ENCODE measurements around the gene FNDC3B.

The FNDC3B gene

DNA sequence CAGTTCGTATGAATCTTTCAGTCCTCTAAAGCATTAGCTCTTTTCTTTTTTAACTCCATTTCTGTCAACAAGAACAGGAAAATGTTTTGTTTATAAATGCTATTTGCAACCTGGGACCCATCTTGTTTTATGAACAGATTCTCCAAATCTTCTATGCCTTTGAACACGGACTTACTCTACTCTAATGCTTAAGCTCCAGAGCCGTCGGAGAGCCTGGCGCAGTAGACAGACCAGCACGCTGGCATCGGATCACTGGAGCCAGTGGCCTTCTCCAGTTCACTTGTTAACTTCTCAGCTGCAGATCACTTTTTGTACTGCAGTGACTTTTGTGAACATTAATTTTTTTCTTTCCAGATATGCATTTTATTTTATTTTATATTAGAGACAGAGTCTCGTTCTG, 286.1 kb downstream of the FNDC3B start:
- Histone ChIP-seq H3K27me3 (ENCODE audit: control insufficient read depth in 3 of 3, insufficient read depth in 3 of 3, low read depth in 1 of 3, low read length in 3 of 3) (peaks cover 0 to 2% (median 0%) of the 10 kb centered on the region in 3 experiments), H3K79me1 (ENCODE audit: low read depth, low read length) (no peaks in the 10 kb centered on the region), H3K9me3 (replicated peaks in 1 of 2; ENCODE audit: control insufficient read depth in 2 of 2, insufficient read depth in 1 of 2, low read depth in 1 of 2, low read length in 2 of 2) (no peaks in the 10 kb centered on the region), H3K36me3 (replicated peaks in 1 of 2; ENCODE audit: control insufficient read depth in 2 of 2, insufficient read depth in 2 of 2, low read length in 2 of 2) (peaks cover 8 to 95% of the 10 kb centered on the region in 2 donors), H3K23ac (ENCODE audit: low read depth, low read length, poor library complexity) (no peak overlapping the region), H3K4me2 (ENCODE audit: insufficient read depth, low read length, poor library complexity, severe bottlenecking) (no peak overlapping the region), H4K91ac (ENCODE audit: low read depth, low read length, poor library complexity) (no peak overlapping the region), H2AK5ac (ENCODE audit: low read depth, low read length) (no peak overlapping the region), H3K4ac (ENCODE audit: low read length) (no peak overlapping the region), H2BK120ac (ENCODE audit: low read depth, low read length) (no peak overlapping the region), H3K27ac (replicated peaks; ENCODE audit: low read length) (no peak overlapping the region), H2BK5ac (ENCODE audit: low read length) (no peak overlapping the region), H2BK12ac (ENCODE audit: low read length) (no peak overlapping the region), H2AFZ (ENCODE audit: low read length) (no peak overlapping the region), H3K14ac (ENCODE audit: low read length) (no peak overlapping the region), H3K4me1 (ENCODE audit: control insufficient read depth in 2 of 2, insufficient read depth in 1 of 2, low read depth in 1 of 2, low read length in 2 of 2) (peaks cover 0 to 2% of the 10 kb centered on the region in 2 donors), H2BK15ac (ENCODE audit: low read length) (no peak overlapping the region), H4K8ac (ENCODE audit: low read depth, low read length) (no peak overlapping the region), H3K18ac (ENCODE audit: low read length) (no peak overlapping the region), H3K9ac (ENCODE audit: low read depth, low read length, poor library complexity) (no peak overlapping the region), H3K4me3 (ENCODE audit: low read length in 2 of 2) (no peak overlapping the region)
- no peak for DNase-seq (ENCODE audit: low spot score)
- WGBS, 2 donors (ENCODE audit: extremely low coverage in 2 of 2, insufficient read length in 2 of 2, insufficient replicate concordance in 1 of 2), result no CpG with 5 or more reads among the region's 8 CpGs

DNA sequence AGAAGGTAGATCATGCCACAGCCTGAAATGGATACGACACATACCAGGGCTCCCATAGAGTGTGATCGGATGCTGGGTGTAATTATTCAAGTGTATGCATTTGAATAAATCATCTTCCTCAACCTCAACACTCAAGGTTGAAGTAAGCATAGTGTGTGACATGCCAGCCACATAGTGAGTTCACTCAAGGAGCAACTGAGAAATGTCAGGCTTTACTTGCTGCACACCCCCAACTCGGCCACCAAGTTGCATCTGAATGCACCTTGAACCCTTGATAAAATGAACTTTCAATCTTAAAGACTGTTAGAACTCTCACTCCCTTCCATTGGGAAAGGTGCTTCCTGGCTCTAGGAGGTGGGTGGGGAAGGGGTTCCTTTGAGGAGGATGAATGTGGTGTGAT, 287.6 kb downstream of the FNDC3B start:
- Histone ChIP-seq H2BK15ac (ENCODE audit: low read length) (no peak overlapping the region), H3K27me3 (ENCODE audit: control insufficient read depth in 3 of 3, insufficient read depth in 3 of 3, low read depth in 1 of 3, low read length in 3 of 3) (peaks cover 0 to 2% (median 0%) of the 10 kb centered on the region in 3 experiments), H3K4ac (ENCODE audit: low read length) (no peak overlapping the region), H3K4me2 (ENCODE audit: insufficient read depth, low read length, poor library complexity, severe bottlenecking) (no peak overlapping the region), H3K4me3 (ENCODE audit: low read length in 2 of 2) (no peak overlapping the region), H2AFZ (ENCODE audit: low read length) (no peak overlapping the region), H3K14ac (ENCODE audit: low read length) (no peak overlapping the region), H4K8ac (ENCODE audit: low read depth, low read length) (no peak overlapping the region), H3K9ac (ENCODE audit: low read depth, low read length, poor library complexity) (no peak overlapping the region), H3K27ac (replicated peaks; ENCODE audit: low read length) (no peak overlapping the region), H2BK12ac (ENCODE audit: low read length) (no peak overlapping the region), H3K79me1 (ENCODE audit: low read depth, low read length) (no peaks in the 10 kb centered on the region), H4K91ac (ENCODE audit: low read depth, low read length, poor library complexity) (no peak overlapping the region), H3K9me3 (replicated peaks in 1 of 2; ENCODE audit: control insufficient read depth in 2 of 2, insufficient read depth in 1 of 2, low read depth in 1 of 2, low read length in 2 of 2) (no peaks in the 10 kb centered on the region), H3K4me1 (ENCODE audit: control insufficient read depth in 2 of 2, insufficient read depth in 1 of 2, low read depth in 1 of 2, low read length in 2 of 2) (peaks cover 0 to 2% of the 10 kb centered on the region in 2 donors), H3K18ac (ENCODE audit: low read length) (no peak overlapping the region), H2BK5ac (ENCODE audit: low read length) (no peak overlapping the region), H3K23ac (ENCODE audit: low read depth, low read length, poor library complexity) (no peak overlapping the region), H3K36me3 (replicated peaks in 1 of 2; ENCODE audit: control insufficient read depth in 2 of 2, insufficient read depth in 2 of 2, low read length in 2 of 2) (peaks cover 9 to 96% of the 10 kb centered on the region in 2 donors), H2BK120ac (ENCODE audit: low read depth, low read length) (no peak overlapping the region), H2AK5ac (ENCODE audit: low read depth, low read length) (no peak overlapping the region)
- DNase-seq (ENCODE audit: low spot score), result no peak
- WGBS, 2 donors (ENCODE audit: extremely low coverage in 2 of 2, insufficient read length in 2 of 2, insufficient replicate concordance in 1 of 2), result no CpG with 5 or more reads among the region's 3 CpGs

DNA sequence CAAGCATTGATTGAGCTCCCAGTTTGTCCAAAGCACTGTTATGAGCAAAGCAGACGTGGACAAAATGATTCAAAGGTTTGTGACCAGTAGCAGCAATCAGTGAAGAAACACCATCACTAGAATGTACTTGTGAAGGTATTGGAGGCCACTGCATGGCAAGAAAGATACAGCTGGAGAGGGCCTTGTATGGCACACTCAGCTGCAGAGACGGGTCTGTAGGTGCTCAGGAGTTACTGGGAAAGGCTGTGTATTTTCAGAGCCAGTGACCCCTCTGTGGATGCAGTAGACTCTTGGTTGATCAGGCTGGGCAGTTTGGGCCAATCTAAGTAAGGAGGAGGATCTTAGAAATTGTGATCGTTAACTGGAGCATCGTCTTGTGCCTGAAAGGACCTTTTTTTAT, 288.9 kb downstream of the FNDC3B start:
- no peak overlapping the region for H4K91ac ChIP-seq (ENCODE audit: low read depth, low read length, poor library complexity)
- H2AFZ ChIP-seq (ENCODE audit: low read length), result no peak overlapping the region
- H3K79me1 ChIP-seq (ENCODE audit: low read depth, low read length), result no peaks in the 10 kb centered on the region
- H3K36me3 ChIP-seq (replicated peaks in 1 of 2; ENCODE audit: control insufficient read depth in 2 of 2, insufficient read depth in 2 of 2, low read length in 2 of 2), result peaks cover 9 to 94% of the 10 kb centered on the region in 2 donors
- H4K8ac ChIP-seq (ENCODE audit: low read depth, low read length), result no peak overlapping the region
- H2BK120ac ChIP-seq (ENCODE audit: low read depth, low read length), result no peak overlapping the region
- H3K4me3 ChIP-seq (ENCODE audit: low read length in 2 of 2), result no peak overlapping the region
- no peak overlapping the region for H3K4me2 ChIP-seq (ENCODE audit: insufficient read depth, low read length, poor library complexity, severe bottlenecking)
- H2AK5ac ChIP-seq (ENCODE audit: low read depth, low read length), result no peak overlapping the region
- H2BK12ac ChIP-seq (ENCODE audit: low read length), result no peak overlapping the region
- H3K14ac ChIP-seq (ENCODE audit: low read length), result no peak overlapping the region
- peaks cover 0 to 2% (median 0%) of the 10 kb centered on the region in 3 experiments for H3K27me3 ChIP-seq (ENCODE audit: control insufficient read depth in 3 of 3, insufficient read depth in 3 of 3, low read depth in 1 of 3, low read length in 3 of 3)
- H3K18ac ChIP-seq (ENCODE audit: low read length), result no peak overlapping the region
- WGBS, 2 donors (ENCODE audit: extremely low coverage in 2 of 2, insufficient read length in 2 of 2, insufficient replicate concordance in 1 of 2), result no CpG with 5 or more reads among the region's 4 CpGs
- H3K4me1 ChIP-seq (ENCODE audit: control insufficient read depth in 2 of 2, insufficient read depth in 1 of 2, low read depth in 1 of 2, low read length in 2 of 2), result peaks cover 0 to 2% of the 10 kb centered on the region in 2 donors
- H3K9ac ChIP-seq (ENCODE audit: low read depth, low read length, poor library complexity), result no peak overlapping the region
- H3K27ac ChIP-seq (replicated peaks; ENCODE audit: low read length), result no peak overlapping the region
- no peak overlapping the region for H3K4ac ChIP-seq (ENCODE audit: low read length)
- H2BK15ac ChIP-seq (ENCODE audit: low read length), result no peak overlapping the region
- no peak overlapping the region for H2BK5ac ChIP-seq (ENCODE audit: low read length)
- H3K23ac ChIP-seq (ENCODE audit: low read depth, low read length, poor library complexity), result no peak overlapping the region
- no peaks in the 10 kb centered on the region for H3K9me3 ChIP-seq (replicated peaks in 1 of 2; ENCODE audit: control insufficient read depth in 2 of 2, insufficient read depth in 1 of 2, low read depth in 1 of 2, low read length in 2 of 2)
- no peak for DNase-seq (ENCODE audit: low spot score)

DNA sequence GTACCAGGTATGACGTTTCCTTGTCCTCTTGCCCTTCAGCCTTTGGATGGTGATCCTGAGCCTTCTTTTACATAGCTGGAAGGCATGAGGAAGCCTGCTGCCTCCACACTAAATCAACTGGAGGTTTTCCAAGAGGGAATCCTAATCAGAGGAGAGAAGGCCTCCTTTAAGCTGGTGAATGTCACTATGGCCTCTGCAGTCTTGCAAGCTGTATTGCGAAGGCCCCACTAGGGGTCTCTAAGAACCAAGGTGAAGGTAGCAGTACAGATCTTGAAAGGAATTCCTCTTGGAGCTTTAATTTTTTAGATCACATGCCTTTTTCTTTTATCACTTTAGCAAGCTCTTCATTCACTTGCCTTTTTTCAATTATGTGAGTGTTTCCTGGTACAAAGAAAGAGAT, 289.7 kb downstream of the FNDC3B start:
- Histone ChIP-seq H4K8ac (ENCODE audit: low read depth, low read length) (no peak overlapping the region), H3K4me1 (ENCODE audit: control insufficient read depth in 2 of 2, insufficient read depth in 1 of 2, low read depth in 1 of 2, low read length in 2 of 2) (peaks cover 0 to 2% of the 10 kb centered on the region in 2 donors), H3K79me1 (ENCODE audit: low read depth, low read length) (no peaks in the 10 kb centered on the region), H3K9me3 (replicated peaks in 1 of 2; ENCODE audit: control insufficient read depth in 2 of 2, insufficient read depth in 1 of 2, low read depth in 1 of 2, low read length in 2 of 2) (no peaks in the 10 kb centered on the region), H3K9ac (ENCODE audit: low read depth, low read length, poor library complexity) (no peak overlapping the region), H3K14ac (ENCODE audit: low read length) (no peak overlapping the region), H3K4ac (ENCODE audit: low read length) (no peak overlapping the region), H2AFZ (ENCODE audit: low read length) (no peak overlapping the region), H3K4me2 (ENCODE audit: insufficient read depth, low read length, poor library complexity, severe bottlenecking) (no peak overlapping the region), H2BK5ac (ENCODE audit: low read length) (no peak overlapping the region), H2AK5ac (ENCODE audit: low read depth, low read length) (no peak overlapping the region), H3K23ac (ENCODE audit: low read depth, low read length, poor library complexity) (no peak overlapping the region), H2BK120ac (ENCODE audit: low read depth, low read length) (no peak overlapping the region), H3K18ac (ENCODE audit: low read length) (no peak overlapping the region), H3K36me3 (replicated peaks in 1 of 2; ENCODE audit: control insufficient read depth in 2 of 2, insufficient read depth in 2 of 2, low read length in 2 of 2) (peaks cover 11 to 94% of the 10 kb centered on the region in 2 donors), H3K27me3 (ENCODE audit: control insufficient read depth in 3 of 3, insufficient read depth in 3 of 3, low read depth in 1 of 3, low read length in 3 of 3) (peaks cover 0 to 2% (median 0%) of the 10 kb centered on the region in 3 experiments), H3K27ac (replicated peaks; ENCODE audit: low read length) (no peak overlapping the region), H3K4me3 (ENCODE audit: low read length in 2 of 2) (no peak overlapping the region), H2BK15ac (ENCODE audit: low read length) (no peak overlapping the region), H4K91ac (ENCODE audit: low read depth, low read length, poor library complexity) (no peak overlapping the region), H2BK12ac (ENCODE audit: low read length) (no peak overlapping the region)
- no peak for DNase-seq (ENCODE audit: low spot score)
- WGBS, 2 donors (ENCODE audit: extremely low coverage in 2 of 2, insufficient read length in 2 of 2, insufficient replicate concordance in 1 of 2), result no CpG with 5 or more reads among the region's 2 CpGs
